Neural cell (in vitro differentiated cells): ENCODE measurements around the gene TLE4. TPM values are rescaled to one million over a fixed set of nuclear protein-coding genes. Genes with fewer than 3 reads are reported as not detected.

ENCODE experiments used
- H2AFZ ChIP-seq: fragments of 200-600, 300-800 bp; sonication (generic), shearing (Covaris generic); 2 replicates; pipeline ENCODE4 v1.6.0; 2014; ENCODE audit warnings: low read depth, mild to moderate bottlenecking, antibody characterized with exemption, low read length, moderate library complexity
- H3F3A ChIP-seq: fragments of 200-600 bp; shearing (Covaris generic); 2 replicates; pipeline ENCODE4 v1.6.1; 2016; ENCODE audit warnings: mild to moderate bottlenecking, moderate library complexity, mixed read lengths, antibody characterized with exemption, low read length; ENCODE audit not compliant: insufficient read depth, poor library complexity, severe bottlenecking
- H3K27ac ChIP-seq: fragments of 200-600, 300-800 bp; sonication (generic), shearing (Covaris generic); 2 replicates; pipeline ENCODE4 v1.5.1; 2014; ENCODE audit warnings: mild to moderate bottlenecking, low read length, moderate library complexity
- H3K27me3 ChIP-seq: fragments of 300-800, 200-600 bp; sonication (generic), shearing (Covaris generic); 2 replicates; pipeline ENCODE4 v1.6.0; 2014; ENCODE audit warnings: mild to moderate bottlenecking, low read depth, low read length, moderate library complexity; ENCODE audit not compliant: insufficient read depth
- H3K36me3 ChIP-seq: fragments of 300-800, 200-600 bp; sonication (generic), shearing (Covaris generic); 2 replicates; pipeline ENCODE4 v1.5.1; 2014; ENCODE audit warnings: mild to moderate bottlenecking, antibody characterized with exemption, low read length, moderate library complexity; ENCODE audit not compliant: insufficient read depth
- H3K4me2 ChIP-seq: fragments of 300-800, 200-600 bp; sonication (generic), shearing (Covaris generic); 2 replicates; pipeline ENCODE4 v1.6.0; 2014; ENCODE audit warnings: mild to moderate bottlenecking, low read length
- H3K4me3 ChIP-seq: fragments of 300-800, 200-600 bp; sonication (generic), shearing (Covaris generic); 2 replicates; pipeline ENCODE4 v1.5.1; 2014; ENCODE audit warnings: mild to moderate bottlenecking, low read length, moderate library complexity
- H3K79me2 ChIP-seq: fragments of 200-600 bp; shearing (Covaris generic); replicated peaks from 2 replicates; pipeline ENCODE4 v1.6.0; 2014; ENCODE audit warnings: mild to moderate bottlenecking, low read length, moderate library complexity; ENCODE audit not compliant: insufficient read depth
- H3K9ac ChIP-seq: fragments of 300-800, 200-600 bp; sonication (generic), shearing (Covaris generic); 2 replicates; pipeline ENCODE4 v1.6.1; 2016; ENCODE audit warnings: mild to moderate bottlenecking, low read length, mixed read lengths
- H3K9me2 ChIP-seq: fragments of 200-600 bp; shearing (Covaris generic); 2 replicates; pipeline ENCODE4 v1.6.1; 2016; ENCODE audit warnings: mild to moderate bottlenecking, low read length, mixed read lengths; ENCODE audit not compliant: insufficient read depth
- H3K9me3 ChIP-seq: fragments of 200-600, 300-800 bp; sonication (generic), shearing (Covaris generic); 2 replicates; pipeline ENCODE4 v1.6.1; 2016; ENCODE audit warnings: mild to moderate bottlenecking, mixed run types, low read length, moderate library complexity, mixed read lengths
- H4K20me1 ChIP-seq: fragments of 200-600 bp; shearing (Covaris generic); 2 replicates; pipeline ENCODE4 v1.6.1; 2016; ENCODE audit warnings: mild to moderate bottlenecking, mixed run types; ENCODE audit not compliant: insufficient read depth
- CTCF ChIP-seq: fragments of 450-650 bp; IDR thresholded peaks from 2 replicates; pipeline ENCODE4 v1.5.1; 2014; ENCODE audit warnings: antibody characterized with exemption, mild to moderate bottlenecking, moderate library complexity; ENCODE audit not compliant: poor library complexity, severe bottlenecking
- EP300 ChIP-seq: fragments of 450-650 bp; conservative IDR thresholded peaks from 2 replicates; pipeline ENCODE4 v1.6.1; 2014; ENCODE audit warnings: antibody characterized with exemption, mild to moderate bottlenecking, moderate library complexity; ENCODE audit not compliant: poor library complexity, severe bottlenecking
- EZH2 ChIP-seq: fragments of 200-600, 300-800 bp; shearing (Covaris generic), sonication (generic); IDR thresholded peaks from 2 replicates; pipeline ENCODE4 v1.6.1; 2014; ENCODE audit warnings: antibody characterized with exemption, low read length, borderline replicate concordance, mild to moderate bottlenecking; ENCODE audit not compliant: insufficient read depth, poor library complexity, severe bottlenecking
- MXI1 ChIP-seq: fragments of 450-650 bp; conservative IDR thresholded peaks from 2 replicates; pipeline ENCODE4 v1.6.1; 2014; ENCODE audit warnings: antibody characterized with exemption, mild to moderate bottlenecking; ENCODE audit not compliant: poor library complexity, severe bottlenecking
- POLR2AphosphoS5 ChIP-seq: IDR thresholded peaks from 2 replicates; pipeline ENCODE4 v1.6.1; 2012
- RAD21 ChIP-seq: fragments of 450-650 bp; conservative IDR thresholded peaks from 2 replicates; pipeline ENCODE4 v1.6.1; 2014; ENCODE audit warnings: antibody characterized with exemption, mild to moderate bottlenecking, moderate library complexity
- REST ChIP-seq: IDR thresholded peaks from 2 replicates; pipeline ENCODE4 v1.6.1; 2012; ENCODE audit warnings: borderline replicate concordance
- SMC3 ChIP-seq: fragments of 450-650 bp; conservative IDR thresholded peaks from 2 replicates; pipeline ENCODE4 v1.6.1; 2014; ENCODE audit warnings: antibody characterized with exemption, mild to moderate bottlenecking, moderate library complexity; ENCODE audit not compliant: poor library complexity
- TAF1 ChIP-seq: IDR thresholded peaks from 2 replicates; pipeline ENCODE4 v1.6.1; 2012; ENCODE audit warnings: low read depth
- polyA plus RNA-seq: library from polyadenylated mRNA; depleted of rRNA; stranded (reverse); fragments of >200 nt; gene quantifications from 2 replicates; pipeline ENCODE4 v1.2.3, GENCODE V29; 2014

The TLE4 gene
- polyA plus RNA-seq, 1 donor from 2014 or later: 143 TPM

- no peaks in the 10 kb centered on the region for H3K27me3 ChIP-seq
- H3K4me2 ChIP-seq: no peak overlapping the region
- H3K36me3 ChIP-seq: peaks cover 9% of the 10 kb centered on the region
- no peak overlapping the region for H3K27ac ChIP-seq
- H3K4me3 ChIP-seq: no peak overlapping the region
- H3F3A ChIP-seq: no peaks in the 10 kb centered on the region
- H3K9me3 ChIP-seq: no peaks in the 10 kb centered on the region
- H3K79me2 ChIP-seq: peaks cover 40% of the 10 kb centered on the region
- TF ChIP-seq EP300 (no peak), SMC3 (no peak), TAF1 (no peak), EZH2 (no peak), RAD21 (no peak), CTCF (no peak), POLR2AphosphoS5 (no peak), MXI1 (no peak), REST (no peak)
- no peak overlapping the region for H2AFZ ChIP-seq
- H3K9ac ChIP-seq: no peak overlapping the region
- H3K9me2 ChIP-seq: no peaks in the 10 kb centered on the region
- H4K20me1 ChIP-seq: no peaks in the 10 kb centered on the region
Measured at GRCh38 chr9:79698967-79699366, 127.2 kb downstream of the TLE4 start.

- TF ChIP-seq SMC3 (no peak), RAD21 (no peak), EZH2 (no peak), EP300 (no peak), POLR2AphosphoS5 (no peak), TAF1 (no peak), MXI1 (no peak), CTCF (no peak), REST (no peak)
- no peak overlapping the region for H3K4me3 ChIP-seq
- H3K9me2 ChIP-seq: no peaks in the 10 kb centered on the region
- no peaks in the 10 kb centered on the region for H3K9me3 ChIP-seq
- no peaks in the 10 kb centered on the region for H3K27me3 ChIP-seq
- H3K36me3 ChIP-seq: peaks cover 9% of the 10 kb centered on the region
- H3K27ac ChIP-seq: no peak overlapping the region
- no peaks in the 10 kb centered on the region for H3F3A ChIP-seq
- peaks cover 37% of the 10 kb centered on the region for H3K79me2 ChIP-seq
- no peak overlapping the region for H3K9ac ChIP-seq
- no peak overlapping the region for H3K4me2 ChIP-seq
- no peaks in the 10 kb centered on the region for H4K20me1 ChIP-seq
- H2AFZ ChIP-seq: no peak overlapping the region
Measured at GRCh38 chr9:79699479-79699878, 127.7 kb downstream of the TLE4 start.
